Activated naive CD8-positive, alpha-beta T cell (primary cell): Measurements from ENCODE around the gene MTMR2.

Source experiments
- H3K27ac Mint-ChIP-seq: one replicate; pipeline ENCODE4 v1.8.0; 2021; ENCODE audit warnings: mixed read lengths
- H3K27me3 Mint-ChIP-seq: one replicate; pipeline ENCODE4 v1.8.0; 2021; ENCODE audit warnings: mixed read lengths
- H3K36me3 Mint-ChIP-seq: one replicate; pipeline ENCODE4 v1.8.0; 2021; ENCODE audit warnings: mixed read lengths
- H3K4me1 Mint-ChIP-seq: one replicate; pipeline ENCODE4 v1.8.0; 2021; ENCODE audit warnings: low read depth, mixed read lengths
- H3K4me3 Mint-ChIP-seq: one replicate; pipeline ENCODE4 v1.8.0; 2021; ENCODE audit warnings: mild to moderate bottlenecking, mixed read lengths
- H3K9me3 Mint-ChIP-seq: one replicate; pipeline ENCODE4 v1.8.0; 2021; ENCODE audit warnings: low read depth, mixed read lengths

The MTMR2 gene

DNA sequence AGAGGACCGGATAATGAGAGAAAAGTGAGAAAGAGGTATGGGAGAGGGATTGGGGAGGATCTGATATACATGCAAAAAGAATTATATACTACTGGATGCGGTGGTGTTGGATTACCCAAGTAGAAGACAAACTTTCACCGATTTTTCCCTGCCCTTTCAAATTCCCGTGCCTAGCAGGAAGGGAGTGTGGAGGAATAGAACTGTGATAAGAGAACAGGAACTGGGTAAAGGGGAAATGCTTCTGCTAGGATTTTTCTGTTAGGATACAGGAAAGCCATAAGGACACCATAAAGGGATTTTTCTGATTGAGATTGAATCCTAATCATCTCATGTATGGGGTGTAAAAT is 480 bp upstream of the MTMR2 start:
- Mint-ChIP-seq H3K4me3 (peak overlapping the region; percentile 100), H3K9me3 (no peaks in the 10 kb centered on the region)

DNA sequence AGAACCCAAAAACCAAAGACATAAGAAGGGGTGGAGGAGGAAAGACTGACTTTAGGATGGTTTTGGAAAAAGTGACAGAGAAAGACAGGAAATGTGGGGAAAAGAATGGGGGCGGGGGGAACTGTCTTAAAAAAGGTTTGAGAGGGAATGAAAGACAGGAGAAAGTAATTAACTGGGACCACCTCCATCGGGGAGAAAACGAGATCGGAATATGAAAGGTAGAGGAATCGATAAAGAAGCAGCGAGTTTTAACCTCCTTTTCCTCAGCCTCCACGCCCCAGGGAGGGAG is 524 bp downstream of the MTMR2 start:
- peak overlapping the region; percentile 100 for H3K27ac Mint-ChIP-seq
- H3K4me1 Mint-ChIP-seq = peaks cover 43% of the 10 kb centered on the region
- no peaks in the 10 kb centered on the region for H3K27me3 Mint-ChIP-seq
- H3K36me3 Mint-ChIP-seq = peaks cover 7% of the 10 kb centered on the region
- H3K4me3 Mint-ChIP-seq = peak overlapping the region; percentile 100
- H3K9me3 Mint-ChIP-seq = no peaks in the 10 kb centered on the region

More for the DNA sequence above, 480 bp upstream of the MTMR2 start:
- Mint-ChIP-seq H3K4me1 (peaks cover 40% of the 10 kb centered on the region), H3K27me3 (no peaks in the 10 kb centered on the region), H3K27ac (peak overlapping the region; percentile 100), H3K36me3 (peaks cover 5% of the 10 kb centered on the region)

DNA sequence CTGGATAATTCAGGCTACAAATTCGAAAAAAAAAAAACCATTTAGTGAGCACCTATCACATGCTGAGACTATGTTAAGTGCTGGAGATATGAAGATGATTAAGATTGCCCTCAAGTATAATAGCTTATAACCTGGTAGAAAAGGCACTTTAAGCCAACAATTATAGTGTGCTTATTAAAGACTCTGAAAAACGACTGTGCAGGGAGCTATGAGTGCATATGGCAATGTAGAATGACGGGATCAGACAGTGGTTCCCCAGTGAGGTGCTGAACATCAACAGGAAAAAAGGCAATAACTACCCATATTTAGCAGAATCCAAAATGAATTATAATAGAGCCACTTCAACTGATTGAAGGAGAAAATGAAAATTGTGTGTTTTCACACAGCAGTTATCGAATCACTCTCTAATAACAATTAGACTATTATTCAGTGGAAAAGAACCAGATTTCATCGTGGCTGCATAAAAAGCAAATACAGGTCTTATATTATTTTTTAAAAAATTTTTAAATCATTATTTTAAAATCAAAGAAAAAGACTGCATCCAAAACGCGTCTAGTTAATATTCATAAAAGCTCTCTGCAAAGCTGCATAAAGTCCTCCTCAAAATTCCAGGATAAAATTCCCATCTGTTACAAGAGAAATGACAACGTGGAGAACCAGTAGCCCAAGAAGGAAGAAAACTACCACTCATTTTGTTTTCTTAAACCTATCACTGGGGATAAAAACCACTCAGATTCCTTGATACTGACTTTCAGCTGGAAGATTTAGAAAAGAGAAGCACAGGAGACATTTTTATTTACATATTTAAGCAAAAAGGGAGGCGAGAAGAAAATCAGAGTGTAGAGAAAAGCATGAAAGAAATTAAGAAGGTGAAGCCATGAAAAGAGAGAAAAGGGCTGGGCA is 1.1 kb downstream of the MTMR2 start:
- Mint-ChIP-seq H3K4me1 (peaks cover 43% of the 10 kb centered on the region), H3K4me3 (peak overlapping the region; percentile 100), H3K27ac (peak overlapping the region; percentile 100), H3K9me3 (no peaks in the 10 kb centered on the region), H3K36me3 (peaks cover 7% of the 10 kb centered on the region), H3K27me3 (no peaks in the 10 kb centered on the region)

DNA sequence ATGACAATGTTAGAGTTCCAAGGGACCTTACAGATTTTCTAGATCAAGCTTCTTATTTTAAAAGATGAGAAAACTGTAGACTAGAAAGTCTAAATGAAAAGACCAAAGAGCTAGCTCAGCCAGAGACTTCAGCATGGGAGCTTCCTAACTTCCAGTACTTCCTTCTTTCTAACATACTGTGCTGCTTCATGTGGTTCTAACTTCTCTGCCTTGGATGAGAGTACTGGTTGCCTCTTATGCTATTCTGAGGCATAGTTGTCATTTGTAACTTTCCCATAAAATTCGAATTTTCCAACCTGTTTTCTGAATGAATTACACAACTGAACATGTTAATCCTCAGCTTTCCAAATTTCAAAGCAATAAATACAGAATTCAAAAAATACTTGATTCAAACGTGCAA is 1.8 kb downstream of the MTMR2 start:
- Mint-ChIP-seq H3K4me1 (peaks cover 46% of the 10 kb centered on the region), H3K27ac (peak overlapping the region; percentile 69), H3K9me3 (no peaks in the 10 kb centered on the region), H3K27me3 (no peaks in the 10 kb centered on the region), H3K4me3 (peak overlapping the region; percentile 100), H3K36me3 (peaks cover 7% of the 10 kb centered on the region)

DNA sequence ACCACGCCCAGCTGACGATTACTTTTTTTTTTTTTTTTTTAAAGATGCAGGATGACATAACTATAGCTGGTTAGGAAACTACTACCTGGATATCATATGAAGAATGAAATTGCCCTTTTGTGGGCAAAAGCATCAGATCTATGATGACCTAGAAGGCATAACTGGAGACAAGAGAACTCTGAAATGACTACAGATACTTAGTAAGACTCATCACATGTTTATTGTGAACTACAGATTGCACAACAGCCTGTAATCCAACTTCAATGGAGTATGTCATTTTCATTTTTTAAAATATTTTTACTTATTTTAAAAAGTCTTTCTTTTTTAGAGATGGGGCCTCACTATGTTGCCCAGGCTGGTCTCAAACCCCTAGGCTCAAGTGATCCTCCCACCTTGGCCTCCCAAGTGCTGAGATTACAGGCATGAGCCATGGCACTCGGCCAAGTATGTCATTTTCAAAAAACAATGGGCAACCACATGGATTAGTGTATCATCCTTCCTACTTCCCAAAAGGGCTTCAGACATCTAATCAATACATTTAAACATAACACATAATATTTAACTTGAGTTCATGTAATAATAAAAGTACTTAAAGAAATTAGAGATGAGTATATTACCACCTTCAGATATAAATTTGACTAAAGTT is 3.3 kb downstream of the MTMR2 start:
- Mint-ChIP-seq H3K4me3 (no peak overlapping the region), H3K27ac (no peak overlapping the region), H3K9me3 (no peaks in the 10 kb centered on the region), H3K4me1 (peaks cover 54% of the 10 kb centered on the region), H3K27me3 (no peaks in the 10 kb centered on the region), H3K36me3 (peaks cover 5% of the 10 kb centered on the region)

DNA sequence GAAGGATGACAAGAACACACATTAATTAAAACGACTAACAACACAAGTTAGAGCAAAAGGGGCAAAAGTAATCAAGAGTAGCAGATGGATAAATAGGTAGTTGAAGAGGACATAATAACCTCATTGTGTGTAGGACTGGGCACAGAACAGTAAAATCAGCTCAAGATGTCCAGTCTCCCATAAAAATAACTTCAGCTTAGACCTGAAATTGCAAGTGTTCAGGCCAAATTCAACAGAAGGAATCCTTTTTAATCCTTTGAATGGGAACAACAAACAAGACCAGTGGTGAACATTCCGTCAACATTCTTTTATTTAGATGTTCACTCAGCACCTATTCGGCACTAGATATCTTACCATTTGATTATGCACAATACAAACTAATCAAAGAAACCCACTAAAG is 4.4 kb downstream of the MTMR2 start:
- no peak overlapping the region for H3K4me3 Mint-ChIP-seq
- H3K9me3 Mint-ChIP-seq = no peaks in the 10 kb centered on the region
- H3K4me1 Mint-ChIP-seq = peaks cover 48% of the 10 kb centered on the region
- no peaks in the 10 kb centered on the region for H3K27me3 Mint-ChIP-seq
- H3K36me3 Mint-ChIP-seq = peaks cover 5% of the 10 kb centered on the region
- H3K27ac Mint-ChIP-seq = no peak overlapping the region

DNA sequence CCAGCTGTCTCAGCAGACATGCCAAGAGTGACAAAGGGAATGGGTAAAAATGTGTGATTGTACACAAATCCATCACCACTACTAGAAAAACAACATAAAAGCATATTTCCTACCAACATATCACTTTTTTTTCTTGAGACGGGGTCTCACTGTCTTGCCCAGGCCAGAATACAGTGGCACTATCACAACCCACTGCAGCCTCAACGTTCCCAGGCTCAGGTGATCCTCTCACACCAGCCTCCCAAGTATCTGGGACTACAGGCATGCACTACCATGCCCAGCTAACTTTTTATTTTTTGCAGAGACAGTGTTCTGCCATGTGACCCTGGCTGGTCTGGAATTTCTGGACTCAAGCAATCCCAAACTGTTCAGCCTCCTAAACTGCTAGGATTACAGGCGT is 5.2 kb downstream of the MTMR2 start:
- Mint-ChIP-seq H3K9me3 (no peaks in the 10 kb centered on the region), H3K4me1 (peaks cover 50% of the 10 kb centered on the region), H3K36me3 (peaks cover 5% of the 10 kb centered on the region), H3K27ac (no peak overlapping the region), H3K4me3 (no peak overlapping the region), H3K27me3 (no peaks in the 10 kb centered on the region)

DNA sequence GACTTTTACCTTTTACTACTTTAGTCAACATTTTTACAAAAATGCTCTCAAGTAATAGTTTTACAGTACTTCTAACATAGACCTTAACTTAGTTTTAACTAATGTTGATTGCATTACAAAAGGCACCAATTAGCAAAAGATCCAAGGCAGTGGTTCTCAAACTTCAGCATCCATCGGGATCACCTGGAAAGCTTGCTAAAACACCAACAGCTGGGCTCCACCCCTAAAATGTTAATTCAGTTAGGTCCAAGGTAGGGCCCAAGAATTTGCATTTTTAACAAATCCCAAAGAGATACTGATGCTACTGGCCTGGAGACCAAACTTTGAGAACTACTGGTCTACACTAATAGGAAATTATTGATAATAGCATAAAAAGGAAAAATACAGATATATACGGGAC is 5.9 kb downstream of the MTMR2 start:
- H3K27me3 Mint-ChIP-seq = no peaks in the 10 kb centered on the region
- no peaks in the 10 kb centered on the region for H3K9me3 Mint-ChIP-seq
- H3K36me3 Mint-ChIP-seq = peaks cover 5% of the 10 kb centered on the region
- H3K4me1 Mint-ChIP-seq = peaks cover 54% of the 10 kb centered on the region
- no peak overlapping the region for H3K27ac Mint-ChIP-seq
- H3K4me3 Mint-ChIP-seq = no peak overlapping the region

DNA sequence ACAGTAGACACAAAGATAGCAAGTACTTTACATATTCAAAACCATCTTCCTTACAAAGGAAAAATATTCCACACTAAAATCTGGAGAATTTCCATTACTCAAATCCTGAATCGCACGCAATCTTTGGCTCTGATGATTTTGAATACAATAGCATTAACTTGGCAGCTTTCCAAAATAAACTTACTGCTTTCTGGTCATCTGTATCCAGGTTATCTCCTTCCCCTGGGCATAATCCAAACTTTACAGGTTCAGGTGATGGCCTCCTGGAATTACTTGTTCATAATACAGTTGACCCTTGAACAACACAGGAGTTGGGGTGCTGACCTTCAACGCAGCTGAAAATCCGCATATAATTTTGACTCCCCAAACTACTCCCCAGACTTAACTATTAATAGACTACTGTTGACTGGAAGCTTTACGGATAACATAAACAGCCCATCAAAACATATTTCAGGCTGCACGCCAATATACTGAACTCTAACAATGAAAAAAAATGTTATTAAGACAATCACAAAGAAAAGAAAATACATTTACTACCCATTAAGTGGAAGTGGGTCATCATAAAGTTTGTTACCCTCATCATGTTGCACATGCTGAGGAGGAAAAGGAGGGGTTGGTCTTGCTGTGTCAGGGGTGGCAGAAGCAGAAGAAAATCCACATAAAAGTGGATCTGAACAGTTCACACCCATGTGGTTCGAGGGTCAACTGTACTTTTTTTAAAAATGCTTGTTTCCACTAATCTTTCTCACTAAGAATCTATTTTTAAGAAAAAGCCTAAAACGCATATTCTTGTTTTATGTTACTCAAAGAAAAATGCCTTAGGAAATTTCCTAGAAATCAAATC is 6.5 kb downstream of the MTMR2 start:
- Mint-ChIP-seq H3K36me3 (peaks cover 5% of the 10 kb centered on the region), H3K4me3 (no peak overlapping the region), H3K27me3 (no peaks in the 10 kb centered on the region), H3K27ac (no peak overlapping the region), H3K9me3 (no peaks in the 10 kb centered on the region), H3K4me1 (peaks cover 53% of the 10 kb centered on the region)

DNA sequence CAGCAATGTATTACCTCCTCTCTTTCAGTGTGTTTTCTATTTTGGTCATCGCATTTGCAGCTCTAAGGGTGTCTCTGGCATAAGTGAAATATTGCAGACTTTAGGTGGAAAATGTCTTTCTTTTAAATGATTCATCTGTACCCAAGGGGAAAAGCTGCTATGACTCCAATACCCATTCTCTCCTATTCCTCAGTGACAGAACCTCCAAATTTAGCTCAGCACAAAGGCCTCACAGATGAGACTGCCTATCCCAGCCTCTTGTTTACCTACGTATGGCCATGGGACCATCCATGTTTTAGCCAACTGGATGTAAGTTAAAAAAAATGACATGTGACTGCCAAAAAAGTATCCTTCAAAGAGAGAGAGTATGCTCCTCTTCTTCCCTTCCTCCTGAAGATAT is 7.9 kb downstream of the MTMR2 start:
- Mint-ChIP-seq H3K4me3 (no peak overlapping the region), H3K36me3 (peaks cover 11% of the 10 kb centered on the region), H3K27ac (no peak overlapping the region), H3K9me3 (no peaks in the 10 kb centered on the region), H3K4me1 (peaks cover 47% of the 10 kb centered on the region), H3K27me3 (no peaks in the 10 kb centered on the region)

DNA sequence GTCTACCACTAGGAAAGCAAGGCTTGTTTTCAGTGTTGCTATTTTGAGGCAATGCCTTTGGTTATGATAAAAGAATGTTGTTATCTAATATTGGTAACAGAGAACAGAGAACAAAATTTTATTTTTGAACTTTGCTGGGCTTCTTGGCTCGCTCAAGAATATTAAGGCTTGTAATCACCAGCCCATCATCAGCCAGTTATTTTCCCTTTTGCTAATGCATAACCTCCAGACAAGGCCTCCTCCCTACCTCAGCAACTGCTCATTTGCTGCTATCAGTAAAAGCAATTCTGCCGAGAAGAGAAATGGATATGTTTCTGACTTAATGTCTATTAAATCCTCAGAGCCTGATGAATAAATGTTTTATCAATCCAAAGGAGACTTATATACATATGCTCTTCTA is 8.9 kb downstream of the MTMR2 start:
- H3K4me3 Mint-ChIP-seq = no peak overlapping the region
- no peaks in the 10 kb centered on the region for H3K9me3 Mint-ChIP-seq
- H3K4me1 Mint-ChIP-seq = peaks cover 43% of the 10 kb centered on the region
- H3K27ac Mint-ChIP-seq = no peak overlapping the region
- peaks cover 11% of the 10 kb centered on the region for H3K36me3 Mint-ChIP-seq
- no peaks in the 10 kb centered on the region for H3K27me3 Mint-ChIP-seq

DNA sequence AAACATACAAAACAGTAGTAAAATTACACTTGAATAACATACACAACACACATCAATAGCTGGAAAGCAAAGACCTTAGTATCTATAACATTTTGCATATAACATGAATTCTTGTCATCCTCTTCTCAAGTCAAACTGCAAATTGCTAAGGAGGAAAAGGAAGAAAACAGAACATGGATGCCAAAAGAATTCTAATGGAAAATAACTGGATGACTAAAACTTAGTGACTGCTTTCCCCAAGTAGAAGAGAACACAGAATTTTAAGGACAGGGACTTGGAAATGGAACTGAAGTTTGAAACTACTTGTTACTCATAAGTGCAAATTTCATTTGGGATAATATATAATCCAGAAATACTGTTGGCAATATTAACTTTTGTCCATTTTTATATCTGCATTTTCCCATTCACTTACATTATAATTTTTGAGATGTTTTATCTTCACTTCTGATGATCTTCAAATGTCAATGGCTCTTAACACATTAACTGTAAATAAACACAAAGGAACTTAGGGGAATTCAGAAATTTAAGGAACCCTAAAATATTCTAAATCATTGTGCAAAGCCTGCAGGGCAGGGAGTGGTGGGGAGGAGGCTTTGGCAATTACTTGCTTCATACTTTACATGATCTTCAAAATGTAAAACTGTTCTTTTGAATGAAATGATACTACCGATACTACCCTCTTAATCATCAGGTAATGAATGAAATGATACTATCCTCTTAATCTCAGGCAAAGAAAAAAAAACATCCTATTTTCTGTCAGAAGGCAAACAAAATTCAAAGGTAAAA is 9.9 kb downstream of the MTMR2 start:
- Mint-ChIP-seq H3K27me3 (no peaks in the 10 kb centered on the region), H3K4me3 (no peak overlapping the region), H3K4me1 (peaks cover 36% of the 10 kb centered on the region), H3K36me3 (peaks cover 7% of the 10 kb centered on the region), H3K9me3 (no peaks in the 10 kb centered on the region), H3K27ac (no peak overlapping the region)

DNA sequence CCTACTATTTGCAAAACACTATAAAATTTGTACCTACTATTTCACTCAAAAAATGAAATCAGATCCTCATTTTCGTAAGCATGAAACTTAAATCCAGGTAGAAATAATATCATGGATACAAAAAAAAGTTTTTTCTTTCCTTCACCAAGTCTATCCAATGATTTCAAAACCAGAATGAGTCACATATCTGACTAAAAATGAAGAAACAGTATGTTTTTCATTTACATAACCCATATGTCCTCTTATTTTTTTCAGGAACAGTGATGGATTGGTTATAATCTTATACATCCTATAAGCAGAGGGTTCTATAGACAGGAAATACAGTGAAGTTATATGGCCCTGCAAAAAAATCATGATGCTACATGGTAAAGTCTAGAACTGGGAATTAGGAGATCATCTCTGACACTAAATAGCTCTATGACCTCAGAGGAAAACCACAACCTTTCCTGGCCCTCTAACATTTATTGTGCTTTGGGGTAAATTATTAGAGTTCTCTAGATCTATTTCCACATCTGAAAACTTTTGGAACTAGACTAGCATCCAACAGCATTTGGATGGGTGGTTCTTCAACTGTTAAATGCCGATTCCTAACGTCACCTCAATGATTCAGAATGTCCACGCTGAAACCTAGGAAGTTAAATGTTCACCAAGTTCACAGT is 10.9 kb downstream of the MTMR2 start:
- Mint-ChIP-seq H3K27me3 (no peaks in the 10 kb centered on the region), H3K27ac (no peak overlapping the region), H3K9me3 (no peaks in the 10 kb centered on the region), H3K36me3 (peaks cover 7% of the 10 kb centered on the region), H3K4me1 (peaks cover 43% of the 10 kb centered on the region), H3K4me3 (no peak overlapping the region)

DNA sequence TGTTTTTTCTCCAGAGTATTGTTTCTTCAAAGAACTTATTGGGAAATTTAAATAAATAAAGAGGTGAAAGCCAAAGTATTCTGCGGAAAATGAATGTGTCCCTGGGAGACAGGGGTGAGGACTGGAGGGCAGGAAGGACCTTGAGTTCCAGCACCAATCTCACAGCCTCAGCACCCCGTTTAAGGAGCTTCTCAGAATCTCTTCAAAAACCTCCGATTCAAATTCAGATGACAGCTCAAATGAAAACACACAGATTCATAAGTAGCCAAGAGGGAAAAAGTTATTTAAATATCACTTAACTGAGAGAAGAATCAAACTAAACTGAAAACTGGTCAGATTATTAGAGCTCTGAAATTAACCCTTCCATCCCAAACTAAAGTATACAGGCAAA is 12.5 kb downstream of the MTMR2 start:
- Mint-ChIP-seq H3K36me3 (peaks cover 7% of the 10 kb centered on the region), H3K9me3 (no peaks in the 10 kb centered on the region), H3K27me3 (no peaks in the 10 kb centered on the region), H3K4me1 (peaks cover 53% of the 10 kb centered on the region), H3K27ac (no peak overlapping the region), H3K4me3 (no peak overlapping the region)
